Measurements from ENCODE around the gene TBC1D3B. TPM values are rescaled to one million over a fixed set of nuclear protein-coding genes. Genes with fewer than 3 reads are reported as not detected.
"Not testable (repeated sequence)": the region's sequence is repeated elsewhere in the genome, so short reads cannot be mapped to it uniquely, and the experiment has no call there.

Gene TBC1D3B
- total RNA-seq, 4 donors from 2014 or later: 5.2 to 12.1 TPM; not detected in 2

- 49% methylated on average over 5 of the region's 7 CpGs; no CpG with 5 or more reads in 1 of the 2 donors for WGBS, 2 donors (ENCODE audit: low coverage in 1 of 2)
Observed at GRCh38 chr17:36188891-36189306, 12.5 kb upstream of the TBC1D3B start.

GRCh38 chr17:36187943-36188665 lies 11.7 kb upstream of the TBC1D3B start:
- H3K27me3 ChIP-seq: peaks cover 18% of the 10 kb centered on the region
- H3K36me3 ChIP-seq; H3K9me3 ChIP-seq; DNase-seq; intact Hi-C loops (cut with DNase I; ENCODE audit: low total_unique reads); H3K4me3 ChIP-seq: not testable (repeated sequence)
- H3K27ac ChIP-seq: peak overlapping the region; percentile 4 to 42 (median 32)
- in situ Hi-C loops (cut with MboI; ENCODE audit: low pct_ligation_motif_present in 1 of 4, low pct_unique_long_range_greater_than_20kb in 1 of 4, low sequenced_read_pairs in 3 of 4): loop anchor here in 1 of 4 donors (5.0 kb wide), 1 partner anchor 76 kb away; no protein-coding TSS in a partner anchor
- WGBS, 2 donors (ENCODE audit: low coverage in 1 of 2): 49 to 56% methylated on average over 5 of the region's 5 CpGs
- peaks cover 0 to 28% (median 10%) of the 10 kb centered on the region in 4 donors for H3K4me1 ChIP-seq

More at GRCh38 chr17:36188891-36189306, 12.5 kb upstream of the TBC1D3B start:
- Histone ChIP-seq H3K9me3 (no peaks in the 10 kb centered on the region), H3K27me3 (peaks cover 11% of the 10 kb centered on the region), H3K4me1 (peaks cover 0 to 22% (median 6%) of the 10 kb centered on the region in 4 donors), H3K27ac (peak overlapping the region; percentile 4 to 42 (median 32)), H3K36me3 (no peaks in the 10 kb centered on the region), H3K4me3 (no peak overlapping the region)
- intact Hi-C loops (cut with DNase I; ENCODE audit: low total_unique reads) (no loop called here), in situ Hi-C loops (cut with MboI; ENCODE audit: low pct_ligation_motif_present in 1 of 4, low pct_unique_long_range_greater_than_20kb in 1 of 4, low sequenced_read_pairs in 3 of 4) (loop anchor here in 1 of 4 donors (5.0 kb wide), 1 partner anchor 77 kb away; no protein-coding TSS in a partner anchor)
- peak; percentile 45 for DNase-seq
- TF ChIP-seq CTCF (IDR thresholded peaks at IDR 0.05) (no peak), EP300 (IDR thresholded peaks at IDR 0.05; ENCODE audit: low read depth) (no peak), POLR2AphosphoS5 (IDR thresholded peaks at IDR 0.05) (no peak), POLR2A (IDR thresholded peaks at IDR 0.05) (no peak)

- H3K27me3 ChIP-seq: peaks cover 26% of the 10 kb centered on the region
- not testable (repeated sequence) for DNase-seq
Observed at GRCh38 chr17:36186810-36187763, 10.7 kb upstream of the TBC1D3B start.

GRCh38 chr17:36185416-36185815 lies 9.0 kb upstream of the TBC1D3B start:
- DNase-seq: no peak
- H3K27ac ChIP-seq: peak overlapping the region in 3 of 4 donors; percentile 4 to 80 (median 79)

More at GRCh38 chr17:36186810-36187763, 10.7 kb upstream of the TBC1D3B start:
- H3K4me3 ChIP-seq; intact Hi-C loops (cut with DNase I; ENCODE audit: low total_unique reads); H3K36me3 ChIP-seq; H3K9me3 ChIP-seq: not testable (repeated sequence)
- peaks cover 0 to 30% (median 18%) of the 10 kb centered on the region in 4 donors for H3K4me1 ChIP-seq
- in situ Hi-C loops (cut with MboI; ENCODE audit: low pct_ligation_motif_present in 1 of 4, low pct_unique_long_range_greater_than_20kb in 1 of 4, low sequenced_read_pairs in 3 of 4): loop anchor here in 1 of 4 donors (5.0 kb wide), 1 partner anchor 75 kb away; no protein-coding TSS in a partner anchor
- peak overlapping the region; percentile 4 to 42 (median 28) for H3K27ac ChIP-seq
- WGBS, 2 donors (ENCODE audit: low coverage in 1 of 2): 80 to 83% methylated on average over 6 to 13 of the region's 13 CpGs

More at GRCh38 chr17:36185416-36185815, 9.0 kb upstream of the TBC1D3B start:
- intact Hi-C loops (cut with DNase I; ENCODE audit: low total_unique reads) (no loop called here), in situ Hi-C loops (cut with MboI; ENCODE audit: low pct_ligation_motif_present in 1 of 4, low pct_unique_long_range_greater_than_20kb in 1 of 4, low sequenced_read_pairs in 3 of 4) (loop anchor here in 1 of 4 donors (5.0 kb wide), 1 partner anchor 73 kb away; no protein-coding TSS in a partner anchor)
- H3K4me1 ChIP-seq: peaks cover 0 to 26% (median 18%) of the 10 kb centered on the region in 4 donors
- no peak overlapping the region for H3K4me3 ChIP-seq
- no peaks in the 10 kb centered on the region for H3K9me3 ChIP-seq
- 26 to 30% methylated on average over 2 of the region's 2 CpGs for WGBS, 2 donors (ENCODE audit: low coverage in 1 of 2)
- no peaks in the 10 kb centered on the region for H3K36me3 ChIP-seq
- H3K27me3 ChIP-seq: peaks cover 26% of the 10 kb centered on the region
- TF ChIP-seq CTCF (IDR thresholded peaks at IDR 0.05) (no peak), EP300 (IDR thresholded peaks at IDR 0.05; ENCODE audit: low read depth) (no peak), POLR2AphosphoS5 (IDR thresholded peaks at IDR 0.05) (no peak), POLR2A (IDR thresholded peaks at IDR 0.05) (no peak)

Measured in transverse colon (tissue), 4 donors.